AG04449 (cell line): ENCODE measurements around the gene OTOP3.

Source experiments
- CTCF ChIA-PET: fragments of 350-600 bp; formaldehyde crosslinking; extraction: SDS; loops from one replicate; lab custom pipeline; 2021; ENCODE audit warnings: antibody characterized with exemption; lab: Yijun Ruan, JAX
- POLR2A ChIA-PET: fragments of 400-600, 350-600 bp; formaldehyde crosslinking; extraction: SDS; loops from one replicate; lab custom pipeline; 2020; ENCODE audit warnings: antibody characterized with exemption, inconsistent platforms; lab: Yijun Ruan, JAX
- DNase-seq: peaks from one replicate; pipeline ENCODE4 v3.0.0-alpha.2; 2010; ENCODE audit warnings: low read depth, low spot score
- H3K4me3 ChIP-seq: 2 replicates; pipeline ENCODE4 v1.5.1; 2011; ENCODE audit warnings: low read depth, mild to moderate bottlenecking, control low read depth, low read length
- TF ChIP-seq, protein P1 (sequence below): IDR thresholded peaks from one replicate; pipeline ENCODE4 v1.5.1; 2011; ENCODE audit warnings: mild to moderate bottlenecking, moderate library complexity, low read length, control low read depth, inconsistent platforms; ENCODE audit not compliant: insufficient read depth; ENCODE audit errors: missing control alignments

Gene OTOP3

GRCh38 chr17:74893936-74894671, 41.6 kb upstream of the OTOP3 start:
- ChIA-PET CTCF (interaction anchor here (1.3 to 1.5 kb wide), 2 partner anchors 21 to 68 kb away, joined by 3 to 4 read pairs; partner anchors contain the start of gene FDXR), POLR2A (interaction anchor here (0.6 kb wide), 1 partner anchor 21 kb away, joined by 3 read pairs; the partner anchor contains the start of gene FDXR)
- no peak overlapping the region for H3K4me3 ChIP-seq
- DNase-seq, result no peak
- TF ChIP-seq, protein P1, sequence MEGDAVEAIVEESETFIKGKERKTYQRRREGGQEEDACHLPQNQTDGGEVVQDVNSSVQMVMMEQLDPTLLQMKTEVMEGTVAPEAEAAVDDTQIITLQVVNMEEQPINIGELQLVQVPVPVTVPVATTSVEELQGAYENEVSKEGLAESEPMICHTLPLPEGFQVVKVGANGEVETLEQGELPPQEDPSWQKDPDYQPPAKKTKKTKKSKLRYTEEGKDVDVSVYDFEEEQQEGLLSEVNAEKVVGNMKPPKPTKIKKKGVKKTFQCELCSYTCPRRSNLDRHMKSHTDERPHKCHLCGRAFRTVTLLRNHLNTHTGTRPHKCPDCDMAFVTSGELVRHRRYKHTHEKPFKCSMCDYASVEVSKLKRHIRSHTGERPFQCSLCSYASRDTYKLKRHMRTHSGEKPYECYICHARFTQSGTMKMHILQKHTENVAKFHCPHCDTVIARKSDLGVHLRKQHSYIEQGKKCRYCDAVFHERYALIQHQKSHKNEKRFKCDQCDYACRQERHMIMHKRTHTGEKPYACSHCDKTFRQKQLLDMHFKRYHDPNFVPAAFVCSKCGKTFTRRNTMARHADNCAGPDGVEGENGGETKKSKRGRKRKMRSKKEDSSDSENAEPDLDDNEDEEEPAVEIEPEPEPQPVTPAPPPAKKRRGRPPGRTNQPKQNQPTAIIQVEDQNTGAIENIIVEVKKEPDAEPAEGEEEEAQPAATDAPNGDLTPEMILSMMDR, result no peak

DNA sequence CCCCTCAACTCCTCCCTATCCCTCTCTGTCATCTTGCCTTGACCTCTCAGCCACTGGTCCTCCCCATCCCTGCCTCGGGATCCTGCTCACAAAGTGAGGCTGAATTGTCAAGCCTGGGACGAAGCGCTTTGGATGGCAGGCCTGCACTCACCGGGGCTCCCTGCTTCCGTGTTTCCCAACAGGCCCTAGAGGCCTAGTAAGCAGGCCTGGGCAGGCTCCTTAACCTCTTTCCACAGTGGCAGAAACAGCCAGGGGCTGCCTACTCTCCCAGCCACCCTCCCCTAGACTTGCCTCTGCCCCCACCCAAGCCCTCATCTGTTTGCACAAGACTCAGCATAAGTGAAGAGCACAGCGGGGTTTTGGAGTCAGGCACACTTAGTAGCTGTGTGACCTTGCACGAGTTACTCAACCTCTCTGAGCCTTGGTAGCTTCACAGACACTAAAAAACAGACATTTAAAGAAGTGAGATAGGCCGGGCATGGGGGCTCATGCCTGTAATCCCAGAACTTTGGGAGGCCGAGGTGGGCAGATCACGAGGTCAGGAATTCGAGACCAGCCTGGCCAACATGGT, 37.2 kb upstream of the OTOP3 start:
- H3K4me3 ChIP-seq, result no peak overlapping the region
- TF ChIP-seq, protein P1, result no peak
- no peak for DNase-seq
- ChIA-PET CTCF (interaction anchor here (1.3 kb wide), 1 partner anchor 24 kb away, joined by 3 read pairs; no protein-coding TSS in a partner anchor), POLR2A (no interaction called here)

DNA sequence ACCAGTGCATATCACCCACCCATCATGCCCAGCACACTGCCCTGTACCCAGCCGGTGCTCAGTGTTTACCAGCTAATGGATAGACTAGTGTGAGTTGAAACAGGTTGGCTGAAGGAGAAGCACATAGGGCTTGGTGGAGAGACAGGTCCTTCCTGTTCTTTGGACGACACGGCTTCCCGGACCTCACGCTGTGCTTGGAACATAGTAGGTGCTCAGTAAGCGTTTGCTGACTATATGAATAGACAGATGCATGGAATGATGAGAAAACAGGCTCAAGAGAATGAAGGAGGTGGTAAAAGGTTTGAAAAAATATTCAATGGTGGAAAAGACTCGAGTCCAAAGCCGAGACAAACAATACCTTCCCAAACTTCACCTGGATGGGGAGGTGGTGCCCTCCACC, 35.5 kb upstream of the OTOP3 start:
- CTCF ChIA-PET, result no interaction called here
- DNase-seq, result no peak
- TF ChIP-seq, protein P1, result no peak
- no peak overlapping the region for H3K4me3 ChIP-seq
- POLR2A ChIA-PET, result no interaction called here

GRCh38 chr17:74901353-74902135, 34.2 kb upstream of the OTOP3 start:
- POLR2A ChIA-PET, result no interaction called here
- no peak for DNase-seq
- CTCF ChIA-PET, result no interaction called here
- TF ChIP-seq, protein P1, result no peak
- H3K4me3 ChIP-seq, result no peak overlapping the region

DNA sequence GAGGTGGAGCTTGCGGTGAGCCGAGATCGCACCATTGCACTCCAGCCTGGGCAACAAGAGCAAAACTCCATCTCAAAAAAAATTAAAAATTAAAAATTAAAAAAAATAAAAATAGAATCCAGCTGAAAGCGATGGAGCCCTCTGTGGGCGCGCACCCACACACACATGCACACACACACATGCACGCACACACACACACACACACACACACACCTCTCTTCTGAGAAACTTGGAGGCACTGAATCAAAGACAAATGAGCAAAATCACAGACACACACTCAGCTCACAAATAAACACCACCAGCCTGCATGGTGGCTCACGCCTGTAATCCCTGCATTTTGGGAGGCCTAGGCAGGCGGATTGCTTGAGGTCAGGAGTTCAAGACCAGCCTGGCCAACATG, 32.7 kb upstream of the OTOP3 start:
- no peak for DNase-seq
- TF ChIP-seq, protein P1, result no peak
- ChIA-PET POLR2A (no interaction called here), CTCF (no interaction called here)
- H3K4me3 ChIP-seq, result no peak overlapping the region

DNA sequence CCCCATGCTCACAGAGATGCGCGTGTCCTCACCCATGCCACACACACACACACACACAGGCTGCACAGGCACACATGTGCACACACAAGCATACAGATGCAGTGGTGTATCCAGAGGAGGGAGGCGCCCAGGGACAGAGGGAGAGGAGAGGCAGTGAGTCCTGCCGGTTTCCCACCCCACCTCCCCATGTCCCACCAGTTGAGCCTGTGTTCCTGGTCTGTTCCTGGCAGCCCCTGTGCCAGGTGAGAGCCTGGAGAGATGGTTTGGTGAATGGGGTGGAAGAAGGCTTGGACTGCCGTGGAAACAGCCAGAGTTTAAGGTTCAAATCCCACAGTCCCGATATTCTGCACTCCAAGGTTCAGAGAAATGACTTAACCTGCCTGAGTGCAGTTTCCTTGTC, 32.0 kb upstream of the OTOP3 start:
- ChIA-PET CTCF (no interaction called here), POLR2A (no interaction called here)
- DNase-seq, result no peak
- H3K4me3 ChIP-seq, result no peak overlapping the region
- TF ChIP-seq, protein P1, result no peak
